Lower leg skin (tissue), 4 donors: ENCODE data around the gene SMU1. TPM values are rescaled to one million over a fixed set of nuclear protein-coding genes. Genes with fewer than 3 reads are reported as not detected.

Experiments
- DNase-seq, 2 donors: peaks; one replicate each; pipeline ENCODE4 v3.0.0-alpha.2; 2019; ENCODE audit warnings: low spot score in 2 of 2
- H3K4me3 ChIP-seq: fragments of 200-600 bp; sonication (generic); 2 replicates; pipeline ENCODE4 v1.5.1; 2017; ENCODE audit warnings: mild to moderate bottlenecking, low read depth; ENCODE audit not compliant: poor library complexity, severe bottlenecking
- POLR2A ChIP-seq, 2 donors: fragments of 450-650 bp; IDR thresholded peaks; one replicate each; pipeline ENCODE4 v1.6.1; 2016 to 2017; ENCODE audit warnings: antibody characterized with exemption in 2 of 2, mild to moderate bottlenecking in 1 of 2, moderate library complexity in 1 of 2
- WGBS, 2 donors: methylation state at CpG; one replicate each; pipeline ENCODE4 v1.1.5; 2018; 5-methylcytosine and 5-hydroxymethylcytosine counted together
- intact Hi-C: fragments of 100-400 bp; cut with DNase I; formaldehyde crosslinking; loops from one replicate; pipeline ENCODE4 v1.15.0; 2023; ENCODE audit warnings: low total_unique reads
- total RNA-seq, 4 donors: library from RNA; depleted of rRNA; stranded (reverse); fragments of >200 nt; gene quantifications; one replicate each; pipeline ENCODE4 v1.1.0, GENCODE V29; 2016
- TF ChIP-seq, protein P1 (sequence below), 3 donors: fragments of 450-650 bp; IDR thresholded peaks; one replicate each; pipeline ENCODE4 v1.5.1; 2016; ENCODE audit warnings: antibody characterized with exemption in 3 of 3, mild to moderate bottlenecking in 3 of 3, moderate library complexity in 2 of 3

SMU1 gene
- total RNA-seq, 4 donors from 2014 or later, result 14.7 to 17.5 (median 15.7) TPM

DNA sequence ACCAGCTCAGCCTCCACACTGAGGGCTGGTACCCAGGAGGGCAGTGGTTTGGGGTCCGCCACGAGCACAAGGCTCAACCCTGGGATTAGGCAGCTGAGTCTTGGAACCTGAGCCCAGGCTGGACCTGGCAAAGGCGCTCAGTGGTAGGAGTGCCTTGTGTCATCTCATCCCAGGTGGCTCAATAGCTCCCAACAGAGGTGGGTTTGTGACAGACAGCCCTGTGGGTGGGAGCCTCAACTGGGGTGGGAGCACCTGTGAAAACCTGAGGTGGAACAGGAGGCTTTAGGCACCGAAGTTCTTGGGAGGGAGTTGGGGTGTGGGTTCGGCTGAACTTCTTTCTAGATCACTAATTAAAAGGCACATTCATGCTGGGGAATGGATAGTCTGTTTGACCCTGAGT lies 35.2 kb upstream of the SMU1 start:
- H3K4me3 ChIP-seq, result no peak overlapping the region
- intact Hi-C loops, result no loop called here
- TF ChIP-seq, protein P1, sequence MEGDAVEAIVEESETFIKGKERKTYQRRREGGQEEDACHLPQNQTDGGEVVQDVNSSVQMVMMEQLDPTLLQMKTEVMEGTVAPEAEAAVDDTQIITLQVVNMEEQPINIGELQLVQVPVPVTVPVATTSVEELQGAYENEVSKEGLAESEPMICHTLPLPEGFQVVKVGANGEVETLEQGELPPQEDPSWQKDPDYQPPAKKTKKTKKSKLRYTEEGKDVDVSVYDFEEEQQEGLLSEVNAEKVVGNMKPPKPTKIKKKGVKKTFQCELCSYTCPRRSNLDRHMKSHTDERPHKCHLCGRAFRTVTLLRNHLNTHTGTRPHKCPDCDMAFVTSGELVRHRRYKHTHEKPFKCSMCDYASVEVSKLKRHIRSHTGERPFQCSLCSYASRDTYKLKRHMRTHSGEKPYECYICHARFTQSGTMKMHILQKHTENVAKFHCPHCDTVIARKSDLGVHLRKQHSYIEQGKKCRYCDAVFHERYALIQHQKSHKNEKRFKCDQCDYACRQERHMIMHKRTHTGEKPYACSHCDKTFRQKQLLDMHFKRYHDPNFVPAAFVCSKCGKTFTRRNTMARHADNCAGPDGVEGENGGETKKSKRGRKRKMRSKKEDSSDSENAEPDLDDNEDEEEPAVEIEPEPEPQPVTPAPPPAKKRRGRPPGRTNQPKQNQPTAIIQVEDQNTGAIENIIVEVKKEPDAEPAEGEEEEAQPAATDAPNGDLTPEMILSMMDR (IDR thresholded peaks at IDR 0.05), result no peak
- no peak for TF ChIP-seq POLR2A (IDR thresholded peaks at IDR 0.05)
- WGBS, 2 donors, result 87% methylated on average over 5 of the region's 5 CpGs
- DNase-seq, result peak; percentile 6 to 57

DNA sequence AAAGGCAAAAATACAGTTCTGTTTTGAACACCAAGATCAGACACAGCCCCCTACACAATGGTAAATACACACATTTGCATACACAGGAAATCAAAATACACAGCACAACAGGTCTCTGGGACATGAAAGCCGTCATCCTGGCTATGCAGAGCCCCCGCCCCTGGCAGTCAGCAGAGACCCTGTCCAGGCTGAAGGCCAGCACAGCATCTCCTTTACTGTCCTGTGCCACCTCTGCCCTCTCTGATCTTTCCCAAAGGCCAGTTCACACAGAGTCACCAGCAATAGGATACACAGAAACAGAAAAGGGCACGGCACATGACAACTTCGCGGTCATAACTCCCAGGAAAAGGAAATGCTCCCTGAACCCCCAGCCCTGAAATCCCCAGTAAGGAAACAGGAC lies 34.2 kb upstream of the SMU1 start:
- TF ChIP-seq, protein P1 (IDR thresholded peaks at IDR 0.05), result no peak
- TF ChIP-seq POLR2A (IDR thresholded peaks at IDR 0.05), result no peak
- H3K4me3 ChIP-seq, result no peak overlapping the region
- DNase-seq, result peak; percentile 9 to 69
- intact Hi-C loops, result no loop called here
- 90 to 93% methylated on average over 5 of the region's 5 CpGs for WGBS, 2 donors

DNA sequence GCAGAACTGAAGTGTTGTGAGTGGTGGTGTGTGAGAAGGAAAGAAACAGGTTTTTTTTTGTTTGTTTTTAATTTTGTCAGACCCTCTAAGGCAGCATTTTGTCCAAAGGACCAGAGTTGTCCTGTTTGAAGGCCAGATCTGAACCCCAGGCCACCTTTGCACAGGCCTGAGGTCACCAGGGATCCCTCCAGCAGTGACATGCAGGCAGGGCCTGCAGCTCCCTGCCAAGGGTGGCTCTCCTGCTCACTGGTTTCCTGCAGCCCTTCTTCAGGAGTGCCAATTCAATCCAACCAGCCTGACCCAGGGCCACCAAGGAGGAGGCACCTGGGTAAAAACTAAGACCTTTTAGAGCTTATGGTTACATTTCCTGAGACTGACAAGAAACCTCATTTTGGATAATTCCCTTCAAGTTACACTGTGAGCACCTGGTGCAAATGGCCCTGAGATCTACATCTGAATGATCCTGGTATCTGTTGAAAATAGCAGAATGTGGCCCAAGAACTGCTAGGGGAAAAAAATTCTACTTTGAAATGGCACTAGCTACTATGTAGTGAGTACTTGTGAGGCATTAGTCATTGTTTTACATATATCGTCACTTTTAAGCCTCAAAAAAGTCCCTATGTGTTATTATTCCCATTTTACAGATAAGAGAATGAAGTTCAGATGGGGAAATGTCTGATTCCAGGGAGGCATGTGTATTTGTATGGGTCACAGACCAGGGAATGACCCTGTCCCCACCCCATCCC lies 33.5 kb upstream of the SMU1 start:
- intact Hi-C loops, result no loop called here
- H3K4me3 ChIP-seq, result no peak overlapping the region
- DNase-seq, result peak; percentile 12 to 78
- TF ChIP-seq, protein P1 (IDR thresholded peaks at IDR 0.05), result no peak
- no peak for TF ChIP-seq POLR2A (IDR thresholded peaks at IDR 0.05)
- 82 to 88% methylated on average over 1 of the region's 1 CpG for WGBS, 2 donors

DNA sequence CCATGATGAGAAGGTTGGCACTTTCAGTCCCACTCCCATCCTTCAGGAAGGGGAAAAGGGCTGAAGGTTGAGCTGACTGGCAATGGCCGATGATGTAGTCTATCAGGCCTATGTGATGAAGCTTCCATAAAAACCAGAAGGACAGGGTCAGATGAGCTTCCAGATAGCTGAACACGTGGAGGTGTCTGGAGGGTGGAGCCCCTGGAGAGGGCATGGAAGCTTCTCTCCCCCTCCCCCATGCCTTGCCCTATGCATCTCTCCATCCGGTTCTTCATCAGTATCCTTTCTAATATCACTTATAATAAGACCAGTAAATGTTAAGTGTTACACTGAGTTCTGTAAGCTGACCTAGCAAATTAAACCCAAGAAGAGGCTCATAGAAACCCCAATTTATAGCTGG lies 32.6 kb upstream of the SMU1 start:
- no peak overlapping the region for H3K4me3 ChIP-seq
- DNase-seq, result peak; percentile 15 to 70
- TF ChIP-seq POLR2A (IDR thresholded peaks at IDR 0.05), result no peak
- WGBS, 2 donors, result 59 to 73% methylated on average over 3 of the region's 3 CpGs
- intact Hi-C loops, result no loop called here

DNA sequence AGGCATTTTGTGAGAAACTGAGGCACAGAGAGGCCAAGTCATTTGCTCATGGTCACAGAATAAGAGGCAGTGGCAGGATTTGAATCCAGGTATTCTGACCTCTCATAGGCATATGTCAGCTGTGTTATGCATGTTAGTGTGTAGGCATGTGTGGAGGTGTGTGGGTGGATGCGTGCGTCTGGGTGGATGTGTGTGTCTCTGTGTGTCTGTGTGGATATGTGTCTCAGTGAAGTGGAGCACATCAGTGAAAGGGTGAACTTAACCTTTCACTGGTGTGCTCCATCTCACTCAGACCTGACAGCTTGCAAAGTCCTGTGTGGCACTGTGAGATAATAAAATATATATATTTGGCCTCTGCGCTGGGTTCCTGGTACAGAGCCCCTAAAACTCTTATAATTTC lies 32.0 kb upstream of the SMU1 start:
- 85 to 93% methylated on average over 3 of the region's 3 CpGs for WGBS, 2 donors
- TF ChIP-seq, protein P1 (IDR thresholded peaks at IDR 0.05), result no peak
- TF ChIP-seq POLR2A (IDR thresholded peaks at IDR 0.05), result no peak
- intact Hi-C loops, result no loop called here
- DNase-seq, result peak in 1 of 2 donors; percentile 37
- H3K4me3 ChIP-seq, result no peak overlapping the region

DNA sequence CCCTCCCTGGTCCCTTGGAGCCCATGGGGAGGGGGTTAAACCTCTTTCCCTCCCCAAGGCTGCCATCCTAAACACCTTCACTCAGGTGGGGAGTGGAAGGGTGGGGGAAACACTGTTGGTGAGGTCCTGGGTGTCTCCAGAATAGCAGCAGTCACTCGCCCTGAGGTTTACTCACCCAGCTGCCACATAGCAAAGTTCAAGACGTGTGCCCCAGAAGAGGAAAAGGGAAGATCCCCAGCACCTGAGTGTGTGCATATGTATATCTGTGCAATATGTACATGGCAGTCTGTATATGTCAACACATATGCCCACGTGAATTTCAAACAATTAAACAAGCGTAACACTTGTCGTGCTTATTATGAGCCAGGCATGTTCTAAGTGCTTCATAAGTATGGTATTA lies 31.3 kb upstream of the SMU1 start:
- peak in 1 of 2 donors; percentile 39 for DNase-seq
- 54 to 59% methylated on average over 5 of the region's 5 CpGs for whole genome bisulfite sequencing, 2 donors
- no peak overlapping the region for H3K4me3 ChIP-seq
- intact Hi-C loops, result no loop called here
- TF ChIP-seq, protein P1 (IDR thresholded peaks at IDR 0.05), result no peak
- no peak for TF ChIP-seq POLR2A (IDR thresholded peaks at IDR 0.05)
